H1 (cell line): ENCODE data around the gene ICE1. TPM values are rescaled to one million over a fixed set of nuclear protein-coding genes. Genes with fewer than 3 reads are reported as not detected.

Experiments
- CTCF ChIA-PET: fragments of 300-600 bp; sonication (Branson Sonifier 250); formaldehyde crosslinking; loops from one replicate; lab custom pipeline; 2021; ENCODE audit not compliant: partially characterized antibody; lab: Charles Lee
- POLR2A ChIA-PET: fragments of 300-600 bp; sonication (Branson Sonifier 250); formaldehyde crosslinking; loops from one replicate; lab custom pipeline; 2021; ENCODE audit warnings: inconsistent platforms; ENCODE audit not compliant: partially characterized antibody; lab: Charles Lee
- DNase-seq, 2 experiments: peaks; one replicate each; pipeline versions ENCODE4 v3.0.0 to v3.0.0-alpha.2; 2010 to 2022; ENCODE audit warnings: low spot score in 2 of 2, low read depth in 1 of 2, mixed read lengths in 1 of 2
- FAIRE-seq: peaks from 2 replicates; lab custom pipeline; 2011; peaks lifted over from hg19 to GRCh38; lab: Jason Lieb, UNC
- H2AFZ ChIP-seq: 2 replicates; pipeline ENCODE4 v1.8.1; 2012; ENCODE audit warnings: low read length, inconsistent platforms
- H2AK5ac ChIP-seq: 2 replicates; pipeline ENCODE4 v1.6.1; 2013; ENCODE audit warnings: low read depth, low read length
- H2BK120ac ChIP-seq: replicated peaks from 2 replicates; pipeline ENCODE3; 2013; ENCODE audit warnings: low read depth, low read length, inconsistent platforms
- H2BK12ac ChIP-seq: 2 replicates; pipeline ENCODE4 v1.6.1; 2013; ENCODE audit warnings: low read depth, low read length
- H2BK15ac ChIP-seq: 2 replicates; pipeline ENCODE4 v1.6.1; 2013; ENCODE audit warnings: low read length
- H2BK20ac ChIP-seq: 2 replicates; pipeline ENCODE4 v1.6.1; 2013; ENCODE audit warnings: low read length
- H2BK5ac ChIP-seq: 2 replicates; pipeline ENCODE4 v1.6.1; 2013; ENCODE audit warnings: low read depth, low read length
- H3K14ac ChIP-seq: 2 replicates; pipeline ENCODE4 v1.6.1; 2013; ENCODE audit warnings: inconsistent platforms; ENCODE audit not compliant: insufficient read length
- H3K18ac ChIP-seq: 2 replicates; pipeline ENCODE4 v1.6.1; 2013; ENCODE audit warnings: low read length; ENCODE audit errors: extremely low read depth
- H3K23ac ChIP-seq: 2 replicates; pipeline ENCODE4 v1.6.1; 2013; ENCODE audit warnings: inconsistent platforms; ENCODE audit not compliant: insufficient read length
- H3K23me2 ChIP-seq: 2 replicates; pipeline ENCODE4 v1.6.1; 2013; ENCODE audit warnings: low read depth, low read length
- H3K27ac ChIP-seq: 2 replicates; pipeline ENCODE4 v1.6.1; 2011; ENCODE audit warnings: low read depth, low read length, inconsistent platforms
- H3K27me3 ChIP-seq, 4 experiments: replicated peaks in 1 of 4; 1 replicate in 1 of 4; 2 replicates in 3 of 4; pipeline versions ENCODE4 v1.6.1 to v1.8.1; 2011 to 2013; ENCODE audit warnings: low read length in 3 of 4, mild to moderate bottlenecking in 3 of 4, inconsistent platforms in 2 of 4, mixed read lengths in 2 of 4, moderate library complexity in 1 of 4; ENCODE audit not compliant: control insufficient read depth in 3 of 4, insufficient read depth in 3 of 4; ENCODE audit errors: extremely low read depth in 1 of 4
- H3K36me3 ChIP-seq, 4 experiments: 2 replicates each; pipeline versions ENCODE4 v1.6.1 to v1.8.1; 2011 to 2013; ENCODE audit warnings: mild to moderate bottlenecking in 4 of 4, low read length in 3 of 4, moderate library complexity in 2 of 4, control low read depth in 1 of 4, inconsistent platforms in 1 of 4; ENCODE audit not compliant: insufficient read depth in 4 of 4, control insufficient read depth in 2 of 4
- H3K4ac ChIP-seq: replicated peaks from 2 replicates; pipeline ENCODE3; 2013; ENCODE audit warnings: low read length, low read depth, mixed read lengths, inconsistent platforms; ENCODE audit not compliant: insufficient read length
- H3K4me1 ChIP-seq, 4 experiments: replicated peaks in 1 of 4; 1 replicate in 1 of 4; 2 replicates in 3 of 4; pipeline versions ENCODE4 v1.6.1 to v1.8.1; 2011 to 2013; ENCODE audit warnings: low read length in 3 of 4, inconsistent platforms in 2 of 4, mixed read lengths in 1 of 4; ENCODE audit not compliant: insufficient read depth in 4 of 4, control insufficient read depth in 3 of 4
- H3K4me2 ChIP-seq, 2 experiments: 2 replicates each; pipeline versions ENCODE4 v1.6.1 to v1.8.1; 2011 to 2013; ENCODE audit warnings: low read depth in 2 of 2, low read length in 2 of 2, control low read depth in 1 of 2, inconsistent platforms in 1 of 2, mild to moderate bottlenecking in 1 of 2; ENCODE audit not compliant: insufficient read depth in 1 of 2
- H3K4me3 ChIP-seq, 4 experiments: fragments of 200-600, 300-600 bp in 1 of 4; sonication (generic), shearing (Covaris generic), sonication (Bioruptor Twin) in 1 of 4; 2 replicates each; pipeline versions ENCODE4 v1.5.1 to v1.8.1; 2011 to 2016; ENCODE audit warnings: low read length in 4 of 4, low read depth in 3 of 4, control low read depth in 2 of 4, inconsistent platforms in 2 of 4, mild to moderate bottlenecking in 2 of 4, mixed read lengths in 1 of 4, moderate library complexity in 1 of 4; ENCODE audit not compliant: insufficient read depth in 2 of 4; ENCODE audit errors: extremely low read depth in 1 of 4
- H3K56ac ChIP-seq: replicated peaks from 2 replicates; pipeline ENCODE3; 2013; ENCODE audit warnings: low read depth, mild to moderate bottlenecking, mixed read lengths, low read length, inconsistent platforms; ENCODE audit not compliant: insufficient read length
- H3K79me1 ChIP-seq: 2 replicates; pipeline ENCODE4 v1.6.1; 2013; ENCODE audit warnings: low read depth, low read length, control low read depth
- H3K79me2 ChIP-seq, 2 experiments: 2 replicates each; pipeline versions ENCODE4 v1.6.1 to v1.8.1; 2012 to 2013; ENCODE audit warnings: low read length in 2 of 2, mild to moderate bottlenecking in 2 of 2, inconsistent platforms in 1 of 2; ENCODE audit not compliant: insufficient read depth in 2 of 2, control insufficient read depth in 1 of 2
- H3K9ac ChIP-seq, 4 experiments: replicated peaks in 1 of 4; 1 replicate in 1 of 4; 2 replicates in 3 of 4; pipeline versions ENCODE4 v1.6.1 to v1.8.1; 2011 to 2013; ENCODE audit warnings: low read depth in 3 of 4, low read length in 3 of 4, control low read depth in 2 of 4, mild to moderate bottlenecking in 2 of 4, moderate library complexity in 2 of 4, inconsistent platforms in 1 of 4; ENCODE audit errors: extremely low read depth in 1 of 4
- H3K9me3 ChIP-seq, 2 experiments: 2 replicates each; pipeline versions ENCODE4 v1.6.1 to v1.8.1; 2012 to 2013; ENCODE audit warnings: mild to moderate bottlenecking in 2 of 2, moderate library complexity in 2 of 2, control low read depth in 1 of 2, inconsistent platforms in 1 of 2, low read depth in 1 of 2, low read length in 1 of 2, mixed read lengths in 1 of 2; ENCODE audit not compliant: insufficient read depth in 2 of 2
- H4K20me1 ChIP-seq, 2 experiments: replicated peaks in 1 of 2; 2 replicates each; pipeline versions ENCODE3 to v1.8.1; 2011 to 2013; ENCODE audit warnings: inconsistent platforms in 2 of 2, low read length in 2 of 2, mild to moderate bottlenecking in 1 of 2; ENCODE audit not compliant: insufficient read depth in 2 of 2, control insufficient read depth in 1 of 2
- H4K5ac ChIP-seq: 2 replicates; pipeline ENCODE4 v1.6.1; 2013; ENCODE audit warnings: low read length, low read depth, mixed read lengths, inconsistent platforms; ENCODE audit not compliant: insufficient read length
- H4K8ac ChIP-seq: 2 replicates; pipeline ENCODE4 v1.8.0; 2013; ENCODE audit warnings: mild to moderate bottlenecking, moderate library complexity, low read length, inconsistent platforms; ENCODE audit not compliant: insufficient read depth; ENCODE audit errors: extremely low read depth
- H4K91ac ChIP-seq: replicated peaks from 2 replicates; pipeline ENCODE3; 2013; ENCODE audit warnings: low read length, mixed read lengths, inconsistent platforms; ENCODE audit not compliant: insufficient read length
- CBX5 ChIP-seq: fragments of 300-800, 300-1000 bp; sonication (generic); IDR thresholded peaks from 2 replicates; pipeline ENCODE4 v1.7.1; 2016; ENCODE audit warnings: antibody characterized with exemption, low read length, low read depth
- EP300 ChIP-seq, 2 experiments: IDR thresholded peaks; 1 replicate in 1 of 2; 2 replicates in 1 of 2; pipeline ENCODE4 v1.6.1; 2011 to 2012; ENCODE audit warnings: low read depth in 2 of 2, low read length in 2 of 2, mild to moderate bottlenecking in 2 of 2, borderline replicate concordance in 1 of 2, inconsistent platforms in 1 of 2, moderate library complexity in 1 of 2
- GTF2F1 ChIP-seq: IDR thresholded peaks from 2 replicates; pipeline ENCODE4 v1.6.1; 2012; ENCODE audit warnings: low read depth, low read length, improper control_type of control experiment, borderline replicate concordance
- HDAC6 ChIP-seq: IDR thresholded peaks from one replicate; pipeline ENCODE4 v1.7.1; 2012; ENCODE audit warnings: low read depth, mild to moderate bottlenecking, inconsistent platforms, low read length, moderate library complexity
- KDM1A ChIP-seq: fragments of 200-600, 300-600 bp; sonication (generic); IDR thresholded peaks from 2 replicates; pipeline ENCODE4 v1.7.1; 2016; ENCODE audit warnings: mild to moderate bottlenecking, low read length, borderline replicate concordance
- KDM4A ChIP-seq: IDR thresholded peaks from one replicate; pipeline ENCODE4 v1.7.1; 2012; ENCODE audit warnings: low read depth, mild to moderate bottlenecking, moderate library complexity, low read length, inconsistent platforms; ENCODE audit not compliant: severe bottlenecking
- POU5F1 ChIP-seq: IDR thresholded peaks from 2 replicates; pipeline ENCODE4 v1.6.1; 2011; ENCODE audit warnings: low read depth, mild to moderate bottlenecking, low read length, moderate library complexity
- RFX5 ChIP-seq: IDR thresholded peaks from 2 replicates; pipeline ENCODE4 v1.6.1; 2011; ENCODE audit warnings: low read depth, low read length, improper control_type of control experiment, borderline replicate concordance
- RXRA ChIP-seq: IDR thresholded peaks from 2 replicates; pipeline ENCODE4 v1.6.1; 2011; ENCODE audit warnings: low read depth, mild to moderate bottlenecking, low read length, moderate library complexity; ENCODE audit not compliant: insufficient read depth
- SIN3A ChIP-seq, 2 experiments: IDR thresholded peaks in 1 of 2; conservative IDR thresholded peaks in 1 of 2; 2 replicates each; pipeline ENCODE4 v1.6.1; 2011 to 2012; ENCODE audit warnings: low read length in 2 of 2, improper control_type of control experiment in 1 of 2, low read depth in 1 of 2, mild to moderate bottlenecking in 1 of 2
- SP4 ChIP-seq: IDR thresholded peaks from 2 replicates; pipeline ENCODE4 v1.6.1; 2012; ENCODE audit warnings: low read length, inconsistent platforms
- TAF7 ChIP-seq: optimal IDR thresholded peaks from 2 replicates; pipeline ENCODE3; 2011; ENCODE audit warnings: low read depth, mild to moderate bottlenecking, inconsistent platforms, low read length, moderate library complexity, borderline replicate concordance
- TCF12 ChIP-seq: IDR thresholded peaks from 2 replicates; pipeline ENCODE4 v1.6.1; 2011; ENCODE audit warnings: low read depth, mild to moderate bottlenecking, low read length
- WGBS, 2 experiments: shearing (Covaris generic) in 1 of 2; methylation state at CpG; one replicate each; pipeline versions ENCODE4 v1.1.6 to v1.1.7; 2013 to 2015; ENCODE audit warnings: low lambda C conversion rate in 2 of 2, mixed read lengths in 2 of 2, inconsistent platforms in 1 of 2, low coverage in 1 of 2, missing lambda C conversion rate in 1 of 2; ENCODE audit not compliant: insufficient replicate concordance in 2 of 2, insufficient coverage in 1 of 2, insufficient read length in 1 of 2; ENCODE audit errors: extremely low coverage in 1 of 2, missing lambda C conversion rate in 1 of 2; 5-methylcytosine and 5-hydroxymethylcytosine counted together
- polyA plus RNA-seq, 7 experiments: library from polyadenylated mRNA; depleted of rRNA in 3 of 7; stranded (reverse) in 5 of 7; unstranded in 2 of 7; fragments of >200 nt in 5 of 7; fragments of 200-250 nt in 2 of 7; gene quantifications; 1 replicate in 5 of 7; 2 replicates in 1 of 7; 4 replicates in 1 of 7; pipeline versions ENCODE4 v1.2.1 to v1.2.3, GENCODE V29; 2011 to 2013; ENCODE audit warnings: missing spikeins in 2 of 7, mixed read lengths in 2 of 7
- total RNA-seq: library from RNA; stranded (reverse); fragmentation: NEBNext Ultra II Directional; extraction: Animal tissue kit (Norgen Biotek cat#: 25700); gene quantifications from 2 replicates; pipeline ENCODE4 v1.2.1, GENCODE V29; 2021

ICE1 gene
- total and polyA plus RNA-seq, 2 of the 8 experiments (the other 6 are each of a cell fraction or from before 2014, with no cell fraction given), result 11.8 to 53.9 TPM

GRCh38 chr5:5384660-5385330 lies 37.7 kb upstream of the ICE1 start:
- H3K23ac ChIP-seq, result no peak overlapping the region
- no peak overlapping the region for H3K14ac ChIP-seq
- no peak overlapping the region for H4K5ac ChIP-seq
- no peaks in the 10 kb centered on the region for H3K79me2 ChIP-seq
- no peaks in the 10 kb centered on the region for H4K20me1 ChIP-seq
- H3K9me3 ChIP-seq, result no peaks in the 10 kb centered on the region
- H3K23me2 ChIP-seq, result no peaks in the 10 kb centered on the region
- no peak for FAIRE-seq
- H2BK5ac ChIP-seq, result no peak overlapping the region
- no peak overlapping the region for H4K91ac ChIP-seq
- H2BK15ac ChIP-seq, result no peak overlapping the region
- H4K8ac ChIP-seq, result no peak overlapping the region; the same call in 1 of the 2 replicates
- no peak overlapping the region for H3K56ac ChIP-seq
- no peak overlapping the region for H2BK12ac ChIP-seq
- no peak overlapping the region for H3K4me2 ChIP-seq
- no peaks in the 10 kb centered on the region for H3K27me3 ChIP-seq
- CTCF ChIA-PET, result interaction anchor here (0.6 to 0.9 kb wide), 3 partner anchors 9 to 244 kb away, joined by 3 to 4 read pairs (median 3); partner anchors contain the start of gene ADAMTS16
- H3K27ac ChIP-seq, result no peak overlapping the region
- no peak overlapping the region for H3K18ac ChIP-seq
- H3K4me3 ChIP-seq, result no peak overlapping the region
- DNase-seq, result no peak
- H2BK20ac ChIP-seq, result no peak overlapping the region
- H3K9ac ChIP-seq, result no peak overlapping the region
- H3K79me1 ChIP-seq, result no peaks in the 10 kb centered on the region
- 94% methylated on average over 11 of the region's 11 CpGs; no CpG with 5 or more reads in 1 of the 2 experiments for WGBS, 2 experiments
- no peak overlapping the region for H2AK5ac ChIP-seq
- H3K4ac ChIP-seq, result no peak overlapping the region
- no peaks in the 10 kb centered on the region for H3K36me3 ChIP-seq
- no peak overlapping the region for H2BK120ac ChIP-seq
- POLR2A ChIA-PET, result interaction anchor here (0.5 kb wide), 1 partner anchor 241 kb away, joined by 5 read pairs; no protein-coding TSS in a partner anchor
- peaks cover 0 to 3% (median 0%) of the 10 kb centered on the region in 4 experiments; a peak in 1 of 7 replicates for H3K4me1 ChIP-seq
- H2AFZ ChIP-seq, result no peak overlapping the region
- TF ChIP-seq RXRA (no peak), KDM1A (no peak), KDM4A (no peak), SIN3A (conservative IDR thresholded peaks at IDR 0.05 in 1 of 2, IDR thresholded peaks at IDR 0.05 in 1 of 2; ENCODE audit: low read depth in 1 of 2, low read length in 2 of 2) (no peak), SP4 (no peak), RFX5 (no peak), CBX5 (no peak), HDAC6 (no peak), TCF12 (no peak), EP300 (IDR thresholded peaks at IDR 0.05; ENCODE audit: borderline replicate concordance in 1 of 2, low read depth in 2 of 2, low read length in 2 of 2) (no peak), POU5F1 (no peak), GTF2F1 (no peak), TAF7 (no peak)
